HepG2 (cell line): ENCODE results near the gene UBAC2.

Experiments
- BRCA1 ChIP-seq: sonication (generic); formaldehyde crosslinking; IDR thresholded peaks from 2 replicates; pipeline ENCODE4 v1.4.0; 2020; ENCODE audit warnings: missing genetic modification reagents
- CBX5 ChIP-seq: sonication (generic); formaldehyde crosslinking; IDR thresholded peaks from 2 replicates; pipeline ENCODE4 v1.4.0; 2020; ENCODE audit warnings: missing genetic modification reagents, borderline replicate concordance
- GATAD2A ChIP-seq: IDR thresholded peaks from 2 replicates; pipeline ENCODE4 v1.6.1; 2016
- JUND ChIP-seq: sonication (generic); formaldehyde crosslinking; IDR thresholded peaks from 2 replicates; pipeline ENCODE4 v1.8.0; 2022; ENCODE audit warnings: mild to moderate bottlenecking, missing genetic modification reagents
- NFYB ChIP-seq: sonication (generic); formaldehyde crosslinking; IDR thresholded peaks from 2 replicates; pipeline ENCODE4 v1.4.0; 2020; ENCODE audit warnings: missing genetic modification reagents
- RFX5 ChIP-seq: IDR thresholded peaks from 2 replicates; pipeline ENCODE4 v1.6.1; 2011; ENCODE audit warnings: low read depth, low read length, improper control_type of control experiment
- SRSF1 ChIP-seq: fragments of 200-400 bp; formaldehyde crosslinking; optimal IDR thresholded peaks from 2 replicates; pipeline ENCODE3; 2017; ENCODE audit warnings: mild to moderate bottlenecking, low read depth, low read length, moderate library complexity
- TOPORS ChIP-seq: sonication (generic); formaldehyde crosslinking; IDR thresholded peaks from 2 replicates; pipeline ENCODE4 v1.8.0; 2023; ENCODE audit warnings: mild to moderate bottlenecking, missing genetic modification reagents
- ZNF317 ChIP-seq: sonication (generic); formaldehyde crosslinking; IDR thresholded peaks from 2 replicates; pipeline ENCODE4 v1.5.0; 2020; ENCODE audit warnings: mild to moderate bottlenecking, missing genetic modification reagents
- ZNF431 ChIP-seq: sonication (generic); formaldehyde crosslinking; IDR thresholded peaks from 2 replicates; pipeline ENCODE4 v1.9.0; 2022; ENCODE audit warnings: missing genetic modification reagents, low read depth, mild to moderate bottlenecking, borderline replicate concordance
- ZNF720 ChIP-seq: sonication (generic); formaldehyde crosslinking; IDR thresholded peaks from 2 replicates; pipeline ENCODE4 v1.4.0; 2020; ENCODE audit warnings: missing genetic modification reagents
- ZNF782 ChIP-seq: sonication (generic); formaldehyde crosslinking; IDR thresholded peaks from 2 replicates; pipeline ENCODE4 v1.4.0; 2020; ENCODE audit warnings: missing genetic modification reagents, mild to moderate bottlenecking, borderline replicate concordance
- TF ChIP-seq, protein P1 (sequence below): sonication (generic); formaldehyde crosslinking; IDR thresholded peaks from 2 replicates; pipeline ENCODE4 v1.5.0; 2020; ENCODE audit warnings: mild to moderate bottlenecking, missing genetic modification reagents, moderate library complexity
- TF ChIP-seq, protein P2 (sequence below), 2 experiments: sonication (generic) in 1 of 2; formaldehyde crosslinking in 1 of 2; IDR thresholded peaks; 2 replicates each; pipeline versions ENCODE4 v1.5.1 to v1.6.1; 2011 to 2020; ENCODE audit warnings: borderline replicate concordance in 1 of 2, low read depth in 1 of 2, low read length in 1 of 2, mild to moderate bottlenecking in 1 of 2, missing genetic modification reagents in 1 of 2, moderate library complexity in 1 of 2

DNA sequence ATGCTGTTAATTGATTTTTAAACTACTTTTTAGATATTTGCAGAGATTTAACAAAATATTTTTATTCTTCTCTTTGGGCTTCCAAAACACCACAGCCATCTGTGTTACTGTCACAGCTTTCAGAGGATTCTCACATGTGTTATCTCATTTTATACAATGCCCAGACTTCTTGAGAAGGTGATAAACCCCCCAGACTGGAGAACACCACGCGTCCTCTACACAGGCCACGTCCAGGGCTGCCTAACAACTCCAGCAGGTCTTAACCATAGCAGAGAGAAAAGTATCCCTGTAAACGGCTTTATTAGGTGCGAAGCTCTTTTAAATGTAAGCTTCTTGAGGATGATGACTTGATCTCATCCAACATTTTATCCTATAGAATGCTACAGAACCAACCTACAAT lies 104.5 kb downstream of the UBAC2 start:
- no peak for TF ChIP-seq GATAD2A
- TF ChIP-seq ZNF431 (CRISPR knock-in tag), result no peak
- TF ChIP-seq, protein P1, sequence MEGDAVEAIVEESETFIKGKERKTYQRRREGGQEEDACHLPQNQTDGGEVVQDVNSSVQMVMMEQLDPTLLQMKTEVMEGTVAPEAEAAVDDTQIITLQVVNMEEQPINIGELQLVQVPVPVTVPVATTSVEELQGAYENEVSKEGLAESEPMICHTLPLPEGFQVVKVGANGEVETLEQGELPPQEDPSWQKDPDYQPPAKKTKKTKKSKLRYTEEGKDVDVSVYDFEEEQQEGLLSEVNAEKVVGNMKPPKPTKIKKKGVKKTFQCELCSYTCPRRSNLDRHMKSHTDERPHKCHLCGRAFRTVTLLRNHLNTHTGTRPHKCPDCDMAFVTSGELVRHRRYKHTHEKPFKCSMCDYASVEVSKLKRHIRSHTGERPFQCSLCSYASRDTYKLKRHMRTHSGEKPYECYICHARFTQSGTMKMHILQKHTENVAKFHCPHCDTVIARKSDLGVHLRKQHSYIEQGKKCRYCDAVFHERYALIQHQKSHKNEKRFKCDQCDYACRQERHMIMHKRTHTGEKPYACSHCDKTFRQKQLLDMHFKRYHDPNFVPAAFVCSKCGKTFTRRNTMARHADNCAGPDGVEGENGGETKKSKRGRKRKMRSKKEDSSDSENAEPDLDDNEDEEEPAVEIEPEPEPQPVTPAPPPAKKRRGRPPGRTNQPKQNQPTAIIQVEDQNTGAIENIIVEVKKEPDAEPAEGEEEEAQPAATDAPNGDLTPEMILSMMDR, result no peak
- no peak for TF ChIP-seq ZNF782 (CRISPR knock-in tag)
- TF ChIP-seq NFYB (CRISPR knock-in tag), result no peak
- TF ChIP-seq CBX5 (CRISPR knock-in tag), result no peak
- TF ChIP-seq JUND, result no peak
- no peak for TF ChIP-seq BRCA1 (CRISPR knock-in tag)
- no peak for TF ChIP-seq TOPORS
- no peak for TF ChIP-seq SRSF1
- no peak for TF ChIP-seq ZNF317
- TF ChIP-seq ZNF720 (CRISPR knock-in tag), result no peak
- TF ChIP-seq, protein P2, sequence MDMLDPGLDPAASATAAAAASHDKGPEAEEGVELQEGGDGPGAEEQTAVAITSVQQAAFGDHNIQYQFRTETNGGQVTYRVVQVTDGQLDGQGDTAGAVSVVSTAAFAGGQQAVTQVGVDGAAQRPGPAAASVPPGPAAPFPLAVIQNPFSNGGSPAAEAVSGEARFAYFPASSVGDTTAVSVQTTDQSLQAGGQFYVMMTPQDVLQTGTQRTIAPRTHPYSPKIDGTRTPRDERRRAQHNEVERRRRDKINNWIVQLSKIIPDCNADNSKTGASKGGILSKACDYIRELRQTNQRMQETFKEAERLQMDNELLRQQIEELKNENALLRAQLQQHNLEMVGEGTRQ (IDR thresholded peaks at IDR 0.05; ENCODE audit: low read depth, low read length), result no peak
- TF ChIP-seq, protein P2 (CRISPR knock-in tag; IDR thresholded peaks at IDR 0.05; ENCODE audit: borderline replicate concordance), result no peak
- TF ChIP-seq RFX5, result no peak
